CD4-positive, alpha-beta T cell (primary cell): Measurements from ENCODE around the gene ADGRG2. TPM values are rescaled to one million over a fixed set of nuclear protein-coding genes. Genes with fewer than 3 reads are reported as not detected.

Experiments
- ATAC-seq: fragments of 200-7000 bp; cut with Tn5 transposase; one replicate; pipeline ENCODE4 v1.10.0; 2022; ENCODE audit warnings: mild to moderate bottlenecking; ENCODE audit not compliant: poor library complexity
- CTCF ChIA-PET: fragments of 350-600 bp; sonication (Branson Sonifier 250); formaldehyde crosslinking; loops from one replicate; lab custom pipeline; 2021; ENCODE audit warnings: antibody characterized with exemption, inconsistent platforms; lab: Charles Lee
- POLR2A ChIA-PET: fragments of 350-600 bp; sonication (Branson Sonifier 250); formaldehyde crosslinking; loops from one replicate; lab custom pipeline; 2021; ENCODE audit warnings: antibody characterized with exemption, inconsistent platforms; lab: Charles Lee
- DNase-seq, 14 experiments: peaks; one replicate each; pipeline ENCODE4 v3.0.0-alpha.2; 2013 to 2020; ENCODE audit warnings: mixed read lengths in 2 of 14
- H3K27ac ChIP-seq, 2 donors: one replicate each; pipeline versions ENCODE4 v1.5.1 to v1.7.0; 2013; ENCODE audit warnings: low read length in 2 of 2, low read depth in 1 of 2, mild to moderate bottlenecking in 1 of 2
- H3K27me3 ChIP-seq, 2 experiments: 1 replicate in 1 of 2; 2 replicates in 1 of 2; pipeline versions ENCODE4 v1.6.1 to v1.7.0; 2013; ENCODE audit warnings: low read length in 2 of 2, control low read depth in 1 of 2, mild to moderate bottlenecking in 1 of 2, moderate library complexity in 1 of 2; ENCODE audit not compliant: insufficient read depth in 2 of 2, control insufficient read depth in 1 of 2
- H3K36me3 ChIP-seq: one replicate; pipeline ENCODE4 v1.6.1; 2013; ENCODE audit warnings: low read length, control low read depth; ENCODE audit not compliant: insufficient read depth
- H3K4me1 ChIP-seq: one replicate; pipeline ENCODE4 v1.6.1; 2013; ENCODE audit warnings: low read length, control low read depth; ENCODE audit not compliant: insufficient read depth
- H3K4me3 ChIP-seq: one replicate; pipeline ENCODE4 v1.5.1; 2013; ENCODE audit warnings: mild to moderate bottlenecking, low read length, moderate library complexity
- H3K9me3 ChIP-seq, 2 experiments: 1 replicate in 1 of 2; 2 replicates in 1 of 2; pipeline versions ENCODE4 v1.6.1 to v1.7.0; 2013; ENCODE audit warnings: low read length in 2 of 2, mild to moderate bottlenecking in 2 of 2, control low read depth in 1 of 2, moderate library complexity in 1 of 2; ENCODE audit not compliant: control insufficient read depth in 1 of 2, insufficient read depth in 1 of 2
- H3K27ac Mint-ChIP-seq: one replicate; pipeline ENCODE4 v1.8.0; 2020; ENCODE audit warnings: mixed read lengths
- H3K27me3 Mint-ChIP-seq: one replicate; pipeline ENCODE4 v1.8.0; 2021; ENCODE audit warnings: mixed read lengths
- H3K36me3 Mint-ChIP-seq: one replicate; pipeline ENCODE4 v1.8.0; 2021; ENCODE audit warnings: low read depth, mixed read lengths
- H3K4me1 Mint-ChIP-seq: one replicate; pipeline ENCODE4 v1.8.0; 2021; ENCODE audit warnings: low read depth, mixed read lengths
- H3K4me3 Mint-ChIP-seq: one replicate; pipeline ENCODE4 v1.8.0; 2020; ENCODE audit warnings: mild to moderate bottlenecking, mixed read lengths
- H3K9me3 Mint-ChIP-seq: one replicate; pipeline ENCODE4 v1.8.0; 2020; ENCODE audit warnings: mixed read lengths
- CTCF ChIP-seq: fragments of 200-600 bp; IDR thresholded peaks from one replicate; pipeline ENCODE4 v1.8.0; 2022; ENCODE audit warnings: antibody characterized with exemption, mild to moderate bottlenecking
- intact Hi-C, 2 experiments: fragments of 100-400 bp; cut with DNase I in 1 of 2; cut with micrococcal nuclease in 1 of 2; formaldehyde crosslinking; loops; one replicate each; pipeline versions ENCODE4 v1.15.1 to v1.9.0; 2023 to 2025; cut with DNase I, micrococcal nuclease
- total RNA-seq, 174 experiments: library from RNA in 2 of 174; stranded (reverse) in 2 of 174; gene quantifications; one replicate each; pipeline ENCODE4 v1.2.3 and lab custom pipeline; 2021 to 2026

Gene ADGRG2
- total RNA-seq, 2 experiments from 2014 or later: not detected

DNA sequence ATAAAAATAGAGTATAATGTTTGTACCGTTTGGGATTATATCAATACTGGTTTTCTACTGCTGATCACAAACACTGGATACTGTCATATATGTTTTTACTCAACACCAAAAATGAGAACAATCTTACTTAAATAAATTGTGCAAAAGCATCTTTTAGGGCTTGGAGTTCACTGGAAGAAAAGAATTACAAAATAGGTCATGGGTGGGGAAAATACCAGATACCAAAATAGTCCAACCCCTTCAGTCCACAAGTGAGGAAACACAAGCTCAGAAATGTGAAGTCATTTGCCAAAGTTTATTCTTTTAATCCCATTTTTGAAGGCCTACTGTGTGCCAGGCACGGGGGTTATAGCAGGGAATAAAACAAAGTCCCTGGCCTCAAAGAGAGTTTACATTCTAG, 64.4 kb downstream of the ADGRG2 start:
- ATAC-seq (no peak), DNase-seq (no peak)
- Mint-ChIP-seq H3K27me3 (no peaks in the 10 kb centered on the region), H3K9me3 (no peaks in the 10 kb centered on the region), H3K27ac (no peak overlapping the region), H3K4me1 (no peaks in the 10 kb centered on the region), H3K36me3 (no peaks in the 10 kb centered on the region), H3K4me3 (no peak overlapping the region)
- no peaks in the 10 kb centered on the region for H3K9me3 ChIP-seq
- H3K4me1 ChIP-seq: no peaks in the 10 kb centered on the region
- ChIA-PET POLR2A (no interaction called here), CTCF (no interaction called here)
- no peaks in the 10 kb centered on the region for H3K27me3 ChIP-seq
- TF ChIP-seq CTCF: no peak
- no peak overlapping the region for H3K27ac ChIP-seq
- H3K36me3 ChIP-seq: no peaks in the 10 kb centered on the region
- no peak overlapping the region for H3K4me3 ChIP-seq
- intact Hi-C loops: no loop called here

DNA sequence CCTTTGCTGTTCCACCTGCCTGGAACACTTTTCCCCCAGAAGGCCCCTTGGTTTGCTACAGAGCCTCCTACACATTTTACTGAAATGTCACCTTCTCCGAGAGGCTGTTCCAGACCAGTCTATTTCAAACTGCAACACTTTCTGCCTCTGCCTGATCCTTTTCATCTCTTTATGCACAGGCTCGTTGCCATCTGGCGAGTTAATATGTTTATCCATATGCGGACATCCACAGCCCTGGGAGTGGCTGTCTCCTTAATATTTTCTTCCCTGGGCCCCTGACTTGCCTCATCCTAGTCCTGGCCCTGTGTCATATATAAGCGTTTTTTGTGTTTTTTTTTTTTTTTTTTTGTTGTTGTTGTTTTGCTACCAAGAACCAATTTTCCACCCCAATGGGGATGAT, 73.2 kb downstream of the ADGRG2 start:
- H3K4me3 Mint-ChIP-seq: no peak overlapping the region
- H3K9me3 Mint-ChIP-seq: no peaks in the 10 kb centered on the region
- Histone ChIP-seq H3K27ac (no peak overlapping the region), H3K4me1 (no peaks in the 10 kb centered on the region), H3K36me3 (no peaks in the 10 kb centered on the region), H3K4me3 (no peak overlapping the region), H3K27me3 (no peaks in the 10 kb centered on the region), H3K9me3 (no peaks in the 10 kb centered on the region)
- TF ChIP-seq CTCF: no peak
- DNase-seq (no peak), ATAC-seq (no peak)
- no peaks in the 10 kb centered on the region for H3K27me3 Mint-ChIP-seq
- H3K36me3 Mint-ChIP-seq: no peaks in the 10 kb centered on the region
- no peak overlapping the region for H3K27ac Mint-ChIP-seq
- CTCF ChIA-PET: no interaction called here
- intact Hi-C loops: no loop called here
- H3K4me1 Mint-ChIP-seq: no peaks in the 10 kb centered on the region
- POLR2A ChIA-PET: no interaction called here

DNA sequence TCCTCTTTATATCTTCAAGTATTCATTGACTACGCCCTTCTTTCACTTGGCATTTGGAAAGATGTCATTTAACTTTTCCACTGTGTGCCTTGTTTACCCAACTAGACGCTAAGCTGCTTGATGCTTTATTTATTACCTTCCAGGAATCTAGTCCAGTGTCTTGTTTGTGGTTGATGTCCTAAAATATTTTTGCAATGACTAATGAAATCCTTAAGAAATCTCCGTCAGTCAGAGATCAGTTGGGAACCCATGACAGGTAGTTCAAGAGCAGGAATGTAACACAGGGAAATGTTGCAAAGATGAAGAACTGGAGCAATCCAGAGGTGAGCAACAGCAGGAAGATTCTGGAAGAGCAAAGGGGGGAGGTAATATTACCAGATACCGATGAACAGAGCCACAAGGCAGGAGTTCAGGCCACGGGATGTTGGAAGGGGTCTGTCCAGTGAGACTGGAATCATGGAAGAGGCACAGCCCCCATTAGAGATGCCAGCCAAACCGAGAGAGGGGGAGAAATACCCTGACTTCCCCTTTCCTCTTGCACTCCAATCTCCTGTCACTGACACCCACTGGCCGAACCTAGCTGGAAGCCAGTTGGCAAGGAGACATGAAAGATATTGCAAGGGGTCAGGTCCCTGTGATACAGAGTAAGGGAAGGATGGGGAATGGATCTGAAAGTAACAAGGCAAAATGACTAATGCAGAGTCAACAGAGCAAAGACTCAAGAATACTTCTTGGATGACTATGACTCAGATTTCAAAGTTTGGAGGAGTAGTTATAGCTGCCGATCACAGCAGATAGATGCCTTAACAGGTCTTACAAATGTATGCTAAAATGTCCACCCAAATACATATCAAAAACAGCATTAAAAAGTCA, 75.7 kb downstream of the ADGRG2 start:
- no peak for TF ChIP-seq CTCF
- CTCF ChIA-PET: no interaction called here
- intact Hi-C loops: no loop called here

More for the DNA sequence above, 75.7 kb downstream of the ADGRG2 start:
- POLR2A ChIA-PET: no interaction called here
- Mint-ChIP-seq H3K9me3 (no peaks in the 10 kb centered on the region), H3K27me3 (no peaks in the 10 kb centered on the region), H3K36me3 (no peaks in the 10 kb centered on the region), H3K4me3 (no peak overlapping the region), H3K27ac (no peak overlapping the region), H3K4me1 (no peaks in the 10 kb centered on the region)
- H3K9me3 ChIP-seq: no peaks in the 10 kb centered on the region
- no peaks in the 10 kb centered on the region for H3K27me3 ChIP-seq
- H3K36me3 ChIP-seq: no peaks in the 10 kb centered on the region
- no peak for ATAC-seq
- no peaks in the 10 kb centered on the region for H3K4me1 ChIP-seq
- DNase-seq: no peak
- H3K27ac ChIP-seq: no peak overlapping the region
- H3K4me3 ChIP-seq: no peak overlapping the region
